Calu3 (cell line): ENCODE results near the gene SLIT3. TPM values are rescaled to one million over a fixed set of nuclear protein-coding genes. Genes with fewer than 3 reads are reported as not detected.

ENCODE experiments used
- BruUV-seq: library from RNA; stranded (reverse); fragments of 400-500 nt; replicated peaks from 2 replicates; lab custom pipeline; 2021; lab: Mats Ljungman, UMichigan
- CTCF ChIA-PET: fragments of 300-600 bp; sonication (Branson Sonifier 250); formaldehyde crosslinking; loops from one replicate; lab custom pipeline; 2022; ENCODE audit warnings: antibody characterized with exemption; lab: Charles Lee
- DNase-seq: peaks from one replicate; pipeline ENCODE4 v3.0.0; 2022
- H3K27ac Mint-ChIP-seq: one replicate; pipeline ENCODE4 v1.8.0; 2022; ENCODE audit warnings: mixed read lengths; ENCODE audit not compliant: unreplicated experiment
- H3K27me3 Mint-ChIP-seq: one replicate; pipeline ENCODE4 v1.8.0; 2022; ENCODE audit warnings: mixed read lengths; ENCODE audit not compliant: unreplicated experiment
- H3K36me3 Mint-ChIP-seq: one replicate; pipeline ENCODE4 v1.8.0; 2022; ENCODE audit warnings: mild to moderate bottlenecking, moderate library complexity, mixed read lengths; ENCODE audit not compliant: insufficient read depth, unreplicated experiment
- H3K4me1 Mint-ChIP-seq: one replicate; pipeline ENCODE4 v1.8.0; 2022; ENCODE audit warnings: mild to moderate bottlenecking, low read depth, mixed read lengths; ENCODE audit not compliant: unreplicated experiment
- H3K4me3 Mint-ChIP-seq: one replicate; pipeline ENCODE4 v1.8.0; 2022; ENCODE audit warnings: mild to moderate bottlenecking, low read depth, moderate library complexity, mixed read lengths; ENCODE audit not compliant: unreplicated experiment
- H3K9me3 Mint-ChIP-seq: one replicate; pipeline ENCODE4 v1.8.0; 2022; ENCODE audit warnings: low read depth, mixed read lengths; ENCODE audit not compliant: unreplicated experiment
- CTCF ChIP-seq: fragments of 200-600 bp; IDR thresholded peaks from one replicate; pipeline ENCODE4 v1.8.0; 2022; ENCODE audit warnings: antibody characterized with exemption; ENCODE audit not compliant: unreplicated experiment
- intact Hi-C: fragments of 100-400 bp; cut with micrococcal nuclease; formaldehyde crosslinking; loops from one replicate; pipeline ENCODE4 v1.10.0; 2022; ENCODE audit not compliant: unreplicated experiment
- total RNA-seq: library from RNA; stranded (reverse); gene quantifications from 2 replicates; pipeline ENCODE4 v1.2.3, GENCODE V29; 2022

The SLIT3 gene
- total RNA-seq, 1 experiment from 2014 or later, result not detected

GRCh38 chr5:168689260-168689659 is 611.7 kb downstream of the SLIT3 start:
- no peak for TF ChIP-seq CTCF
- no peaks in the 10 kb centered on the region for H3K9me3 Mint-ChIP-seq
- H3K27ac Mint-ChIP-seq, result no peak overlapping the region
- peaks cover 74% of the 10 kb centered on the region for H3K27me3 Mint-ChIP-seq
- H3K4me3 Mint-ChIP-seq, result no peak overlapping the region
- no peaks in the 10 kb centered on the region for H3K4me1 Mint-ChIP-seq
- BruUV-seq, result no TSS peak
- intact Hi-C loops, result no loop called here
- CTCF ChIA-PET, result interaction anchor here (0.7 kb wide), 1 partner anchor 213 kb away, joined by 4 read pairs; no protein-coding TSS in a partner anchor
- DNase-seq, result no peak
- H3K36me3 Mint-ChIP-seq, result no peaks in the 10 kb centered on the region

GRCh38 chr5:168686837-168687236 is 614.1 kb downstream of the SLIT3 start:
- BruUV-seq, result no TSS peak
- no peaks in the 10 kb centered on the region for H3K9me3 Mint-ChIP-seq
- intact Hi-C loops, result no loop called here
- DNase-seq, result no peak
- no peak overlapping the region for H3K27ac Mint-ChIP-seq
- H3K4me1 Mint-ChIP-seq, result no peaks in the 10 kb centered on the region
- H3K27me3 Mint-ChIP-seq, result peaks cover 59% of the 10 kb centered on the region
- no peaks in the 10 kb centered on the region for H3K36me3 Mint-ChIP-seq
- no peak overlapping the region for H3K4me3 Mint-ChIP-seq
- CTCF ChIA-PET, result no interaction called here
- no peak for TF ChIP-seq CTCF

GRCh38 chr5:168685566-168685965 is 615.4 kb downstream of the SLIT3 start:
- no peak for DNase-seq
- H3K4me1 Mint-ChIP-seq, result no peaks in the 10 kb centered on the region
- no peak overlapping the region for H3K27ac Mint-ChIP-seq
- H3K36me3 Mint-ChIP-seq, result no peaks in the 10 kb centered on the region
- intact Hi-C loops, result no loop called here
- TF ChIP-seq CTCF, result no peak
- CTCF ChIA-PET, result no interaction called here
- peaks cover 50% of the 10 kb centered on the region for H3K27me3 Mint-ChIP-seq
- no TSS peak for BruUV-seq
- no peaks in the 10 kb centered on the region for H3K9me3 Mint-ChIP-seq
- no peak overlapping the region for H3K4me3 Mint-ChIP-seq

- H3K4me1 Mint-ChIP-seq, result no peaks in the 10 kb centered on the region
- no TSS peak for BruUV-seq
Observed at GRCh38 chr5:168683927-168684295, 617.0 kb downstream of the SLIT3 start.

More at GRCh38 chr5:168683927-168684295, 617.0 kb downstream of the SLIT3 start:
- Mint-ChIP-seq H3K9me3 (no peaks in the 10 kb centered on the region), H3K27ac (no peak overlapping the region), H3K36me3 (no peaks in the 10 kb centered on the region), H3K4me3 (no peak overlapping the region), H3K27me3 (peaks cover 41% of the 10 kb centered on the region)
- CTCF ChIA-PET, result no interaction called here
- intact Hi-C loops, result no loop called here
- no peak for DNase-seq
- no peak for TF ChIP-seq CTCF
